HG02610 (cell line): Measurements from ENCODE around the gene PCF11.

ENCODE experiments used
- ATAC-seq: cut with Tn5 transposase; IDR thresholded peaks from one replicate; pipeline ENCODE4 v1.9.1; 2021; ENCODE audit warnings: mild to moderate bottlenecking, moderate library complexity; ENCODE audit not compliant: unreplicated experiment

Gene PCF11

GRCh38 chr11:83151274-83151977, 5.5 kb upstream of the PCF11 start:
- no peak for ATAC-seq

GRCh38 chr11:83152264-83152663, 4.7 kb upstream of the PCF11 start:
- ATAC-seq: no peak

- ATAC-seq: no peak
Measured at GRCh38 chr11:83153764-83154163, 3.2 kb upstream of the PCF11 start.

GRCh38 chr11:83156144-83156995, 561 bp upstream of the PCF11 start:
- ATAC-seq: peak; percentile 96

GRCh38 chr11:83157594-83158356, 844 bp downstream of the PCF11 start:
- ATAC-seq: no peak

- no peak for ATAC-seq
Measured at GRCh38 chr11:83158357-83158786, 1.4 kb downstream of the PCF11 start.

- ATAC-seq: no peak
Measured at GRCh38 chr11:83158965-83159901, 2.3 kb downstream of the PCF11 start.

GRCh38 chr11:83159902-83160865, 3.3 kb downstream of the PCF11 start:
- ATAC-seq: no peak

- ATAC-seq: no peak
Measured at GRCh38 chr11:83161610-83162199, 4.8 kb downstream of the PCF11 start.

GRCh38 chr11:83162377-83162776, 5.4 kb downstream of the PCF11 start:
- peak; percentile 62 for ATAC-seq

GRCh38 chr11:83166193-83166866, 9.4 kb downstream of the PCF11 start:
- ATAC-seq: no peak

- ATAC-seq: no peak
Measured at GRCh38 chr11:83168756-83169155, 11.8 kb downstream of the PCF11 start.

- ATAC-seq: no peak
Measured at GRCh38 chr11:83170865-83171264, 13.9 kb downstream of the PCF11 start.

- ATAC-seq: no peak
Measured at GRCh38 chr11:83172551-83172950, 15.6 kb downstream of the PCF11 start.

- ATAC-seq: peak; percentile 58
Measured at GRCh38 chr11:83174008-83174407, 17.1 kb downstream of the PCF11 start.

- no peak for ATAC-seq
Measured at GRCh38 chr11:83175815-83176214, 18.9 kb downstream of the PCF11 start.

GRCh38 chr11:83181815-83182214, 24.9 kb downstream of the PCF11 start:
- no peak for ATAC-seq

GRCh38 chr11:83185767-83186166, 28.8 kb downstream of the PCF11 start:
- ATAC-seq: no peak
